H1 (cell line): ENCODE results near the gene ASGR1. TPM values are rescaled to one million over a fixed set of nuclear protein-coding genes. Genes with fewer than 3 reads are reported as not detected.

Experiments used
- ATF3 ChIP-seq: IDR thresholded peaks from 2 replicates; pipeline ENCODE4 v1.6.1; 2011; ENCODE audit warnings: low read depth, mild to moderate bottlenecking, low read length; ENCODE audit not compliant: insufficient read depth
- BACH1 ChIP-seq: IDR thresholded peaks from 2 replicates; pipeline ENCODE4 v1.6.1; 2012; ENCODE audit warnings: low read length, improper control_type of control experiment
- CREB1 ChIP-seq: IDR thresholded peaks from 2 replicates; pipeline ENCODE4 v1.6.1; 2012; ENCODE audit warnings: inconsistent platforms
- CTBP2 ChIP-seq: IDR thresholded peaks from 2 replicates; pipeline ENCODE4 v1.7.0; 2011; ENCODE audit warnings: borderline replicate concordance, mild to moderate bottlenecking, moderate library complexity, mixed read lengths, low read length; ENCODE audit not compliant: insufficient read depth, insufficient read length
- HDAC2 ChIP-seq, 2 experiments: fragments of 300-600 bp in 1 of 2; sonication (generic) in 1 of 2; IDR thresholded peaks; 2 replicates each; pipeline ENCODE4 v1.6.1; 2011 to 2012; ENCODE audit warnings: low read depth in 2 of 2, low read length in 2 of 2, mild to moderate bottlenecking in 2 of 2, moderate library complexity in 2 of 2, borderline replicate concordance in 1 of 2, inconsistent platforms in 1 of 2
- HDAC6 ChIP-seq: IDR thresholded peaks from one replicate; pipeline ENCODE4 v1.7.1; 2012; ENCODE audit warnings: low read depth, mild to moderate bottlenecking, inconsistent platforms, low read length, moderate library complexity
- NANOG ChIP-seq: IDR thresholded peaks from 2 replicates; pipeline ENCODE4 v1.6.1; 2011; ENCODE audit warnings: low read length, low read depth, mild to moderate bottlenecking, inconsistent platforms; ENCODE audit not compliant: insufficient read depth, poor library complexity, severe bottlenecking
- SAP30 ChIP-seq: fragments of 300-600 bp; sonication (generic); IDR thresholded peaks from 2 replicates; pipeline ENCODE4 v1.7.1; 2012; ENCODE audit warnings: low read length, moderate library complexity, mild to moderate bottlenecking, inconsistent platforms; ENCODE audit not compliant: insufficient read depth, insufficient replicate concordance
- TEAD4 ChIP-seq: IDR thresholded peaks from 2 replicates; pipeline ENCODE4 v1.6.1; 2012; ENCODE audit warnings: low read depth, low read length, inconsistent platforms, mixed read lengths
- YY1 ChIP-seq: IDR thresholded peaks from 2 replicates; pipeline ENCODE4 v1.6.1; 2011; ENCODE audit warnings: low read depth, mild to moderate bottlenecking, low read length
- polyA plus RNA-seq, 7 experiments: library from polyadenylated mRNA; depleted of rRNA in 3 of 7; stranded (reverse) in 5 of 7; unstranded in 2 of 7; fragments of >200 nt in 5 of 7; fragments of 200-250 nt in 2 of 7; gene quantifications; 1 replicate in 5 of 7; 2 replicates in 1 of 7; 4 replicates in 1 of 7; pipeline versions ENCODE4 v1.2.1 to v1.2.3, GENCODE V29; 2011 to 2013; ENCODE audit warnings: missing spikeins in 2 of 7, mixed read lengths in 2 of 7
- total RNA-seq: library from RNA; stranded (reverse); fragmentation: NEBNext Ultra II Directional; extraction: Animal tissue kit (Norgen Biotek cat#: 25700); gene quantifications from 2 replicates; pipeline ENCODE4 v1.2.1, GENCODE V29; 2021

Gene ASGR1
- total and polyA plus RNA-seq, 2 of the 8 experiments (the other 6 are each of a cell fraction or from before 2014, with no cell fraction given): 10.8 to 14.5 TPM

- no peak for TF ChIP-seq ATF3
- TF ChIP-seq YY1: 0 out of 2 replicates have a peak, but pooled peaks have one; percentile 36
- no peak for TF ChIP-seq SAP30
- TF ChIP-seq TEAD4: 0 out of 2 replicates have a peak, but pooled peaks have one; percentile 3
- peak; percentile 83 for TF ChIP-seq NANOG
- no peak for TF ChIP-seq BACH1
- peak; percentile 28; the same call in 1 of the 2 replicates for TF ChIP-seq CREB1
- TF ChIP-seq HDAC6: no peak
- no peak for TF ChIP-seq CTBP2
- 0 out of 4 replicates have a peak, but pooled peaks of 1 of the 2 experiments have one; percentile 47 for TF ChIP-seq HDAC2 (IDR thresholded peaks at IDR 0.05; ENCODE audit: borderline replicate concordance in 1 of 2, low read depth in 2 of 2, low read length in 2 of 2)
These were observed 46.6 kb downstream of the ASGR1 start (continued) for GRCh38 chr17:7132511-7133094.
